GM19395 (cell line): ENCODE results near the gene RAD51C.
"Not testable (repeated sequence)": the region's sequence is repeated elsewhere in the genome, so short reads cannot be mapped to it uniquely, and the experiment has no call there.

Source experiments
- ATAC-seq: cut with Tn5 transposase; IDR thresholded peaks from one replicate; pipeline ENCODE4 v1.9.1; 2021; ENCODE audit warnings: mild to moderate bottlenecking, moderate library complexity; ENCODE audit not compliant: unreplicated experiment

The RAD51C gene

GRCh38 chr17:58680038-58680369, 12.4 kb upstream of the RAD51C start:
- ATAC-seq: no peak

DNA sequence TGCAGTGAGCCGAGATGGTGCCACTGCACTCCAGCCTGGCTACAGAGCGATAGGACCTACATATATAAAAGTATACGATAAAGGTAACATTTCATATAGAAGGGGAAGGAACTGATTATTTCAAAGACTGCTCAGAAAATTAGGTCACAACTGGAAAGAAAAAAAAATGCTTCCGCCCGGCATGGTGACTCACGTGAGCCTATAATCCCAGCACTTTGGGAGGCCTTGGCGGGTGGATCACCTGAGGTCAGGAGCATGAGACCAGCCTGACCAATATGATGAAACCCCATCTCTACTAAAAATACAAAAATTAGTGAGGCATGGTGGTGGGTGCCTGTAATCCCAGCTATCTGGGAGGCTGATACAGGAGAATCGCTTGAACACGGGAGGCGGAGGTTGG, 8.4 kb upstream of the RAD51C start:
- no peak for ATAC-seq

- ATAC-seq: not testable (repeated sequence)
Observed at GRCh38 chr17:58684462-58684861, 7.9 kb upstream of the RAD51C start.

- ATAC-seq: no peak
Observed at GRCh38 chr17:58686980-58687379, 5.4 kb upstream of the RAD51C start.

DNA sequence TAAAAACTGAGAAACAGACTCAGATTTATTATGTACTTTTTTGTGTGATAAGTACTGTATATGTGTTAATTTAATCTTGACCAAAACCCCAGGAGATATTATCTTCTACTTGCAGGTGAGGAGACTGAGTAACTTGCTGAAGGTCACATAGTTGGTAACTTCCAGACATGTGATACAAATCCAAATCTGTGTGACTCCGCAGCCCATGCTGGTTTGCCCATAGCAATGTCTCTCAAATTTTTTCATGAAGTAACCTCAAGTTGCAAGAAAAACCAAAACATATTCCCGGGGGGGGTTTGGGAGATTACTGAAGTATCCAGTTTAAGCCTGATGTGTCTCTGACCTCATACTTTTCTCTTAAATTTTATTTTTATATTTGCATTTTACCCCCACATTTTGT, 3.9 kb upstream of the RAD51C start:
- ATAC-seq: no peak

DNA sequence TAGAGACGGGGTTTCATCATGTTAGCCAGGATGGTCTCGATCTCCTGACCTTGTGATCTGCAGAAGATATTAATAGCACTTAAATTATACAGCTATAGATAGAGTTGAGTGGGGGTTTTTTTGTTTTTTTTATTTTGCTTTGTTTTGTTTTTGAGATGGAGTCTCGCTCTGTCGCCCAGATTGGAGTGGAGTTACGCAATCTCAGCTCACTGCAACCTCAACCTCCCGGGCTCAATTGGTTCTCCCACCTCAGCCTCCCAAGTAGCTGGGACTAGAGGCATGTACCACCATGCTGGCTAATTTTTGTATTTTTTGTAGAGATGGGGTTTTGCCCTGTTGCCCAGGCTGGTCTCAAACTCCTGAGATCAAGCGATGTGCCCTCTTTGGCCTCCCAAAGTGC, 2.4 kb upstream of the RAD51C start:
- ATAC-seq: not testable (repeated sequence)

DNA sequence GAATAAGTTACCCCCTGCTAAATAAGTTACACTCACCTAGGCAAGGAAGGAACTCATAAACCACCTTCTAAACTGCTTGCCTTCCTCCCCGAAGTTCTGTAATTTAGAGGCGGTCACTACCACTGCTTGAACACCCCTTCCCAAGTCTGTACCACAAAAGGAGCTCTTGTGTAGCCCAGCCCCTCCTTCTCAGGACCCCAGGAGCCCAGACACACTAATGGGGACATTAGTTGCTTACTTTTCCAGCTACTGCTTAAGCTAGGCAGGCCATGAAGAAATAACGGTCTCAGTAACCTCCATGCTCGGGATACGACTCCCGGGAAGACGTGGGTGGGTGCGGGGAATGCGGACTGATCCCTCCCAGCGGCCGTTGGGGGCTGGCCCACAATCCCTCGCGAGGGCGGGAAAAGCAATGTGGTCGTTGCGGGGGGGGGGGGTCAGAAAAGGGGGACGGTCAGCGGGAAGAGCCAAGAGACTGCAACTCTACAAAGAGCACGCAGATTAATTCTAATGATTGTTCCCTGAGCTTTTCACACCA, 632 bp upstream of the RAD51C start, which contains the start of gene TEX14:
Gene TEX14, minus strand, starts transcription at position 345 of the 538 bp plus-strand sequence. CDS start 40,044 bp downstream, outside the sequence.
- no peak for ATAC-seq

- no peak for ATAC-seq
Observed at GRCh38 chr17:58693208-58693607, 806 bp downstream of the RAD51C start.

GRCh38 chr17:58693751-58694150, 1.3 kb downstream of the RAD51C start:
- ATAC-seq: no peak

- ATAC-seq: no peak
Observed at GRCh38 chr17:58694302-58694701, 1.9 kb downstream of the RAD51C start.

GRCh38 chr17:58694826-58695225, 2.4 kb downstream of the RAD51C start:
- no peak for ATAC-seq

DNA sequence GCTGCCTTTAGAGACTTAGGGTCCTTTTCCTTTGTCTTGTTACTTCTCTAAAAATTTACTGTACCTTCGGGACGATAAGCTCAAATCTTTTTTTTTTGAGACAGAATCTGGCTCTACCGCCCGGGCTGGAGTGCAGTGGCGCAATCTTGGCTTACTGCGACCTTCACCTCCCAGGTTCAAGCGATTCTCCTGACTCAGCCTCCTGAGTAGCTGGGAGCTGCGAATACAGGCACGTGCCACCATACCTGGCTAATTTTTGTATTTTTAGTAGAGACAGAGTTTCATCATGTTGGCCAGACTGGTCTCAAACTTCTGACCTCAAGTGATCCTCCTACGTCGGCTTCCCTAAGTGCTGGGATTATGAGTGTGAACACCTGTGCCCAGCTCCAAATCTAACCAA, 7.4 kb downstream of the RAD51C start:
- ATAC-seq: no peak

- ATAC-seq: peak; percentile 64
Observed at GRCh38 chr17:58702045-58702476, 9.7 kb downstream of the RAD51C start.

DNA sequence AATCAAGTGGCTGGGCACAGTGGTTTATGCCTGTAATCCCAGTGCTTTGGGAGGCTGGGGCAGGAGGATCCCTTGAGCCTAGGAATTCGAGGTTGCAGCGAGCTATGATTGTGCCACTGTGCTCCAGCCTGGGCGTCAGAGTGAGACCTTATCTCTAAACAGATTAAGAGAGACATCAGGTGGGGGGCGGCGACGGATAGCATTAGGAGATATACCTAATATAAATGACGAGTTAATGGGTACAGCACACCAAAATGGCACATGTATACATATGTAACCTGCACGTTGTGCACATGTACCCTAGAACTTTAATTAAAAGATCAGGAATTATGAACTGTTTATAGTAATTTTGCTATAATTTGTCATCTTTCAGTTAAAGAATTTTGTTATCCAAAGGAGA, 10.3 kb downstream of the RAD51C start:
- no peak for ATAC-seq

GRCh38 chr17:58703137-58703915, 10.9 kb downstream of the RAD51C start:
- ATAC-seq: no peak

- no peak for ATAC-seq
Observed at GRCh38 chr17:58703916-58704286, 11.5 kb downstream of the RAD51C start.

- no peak for ATAC-seq
Observed at GRCh38 chr17:58706351-58707140, 14.1 kb downstream of the RAD51C start.

DNA sequence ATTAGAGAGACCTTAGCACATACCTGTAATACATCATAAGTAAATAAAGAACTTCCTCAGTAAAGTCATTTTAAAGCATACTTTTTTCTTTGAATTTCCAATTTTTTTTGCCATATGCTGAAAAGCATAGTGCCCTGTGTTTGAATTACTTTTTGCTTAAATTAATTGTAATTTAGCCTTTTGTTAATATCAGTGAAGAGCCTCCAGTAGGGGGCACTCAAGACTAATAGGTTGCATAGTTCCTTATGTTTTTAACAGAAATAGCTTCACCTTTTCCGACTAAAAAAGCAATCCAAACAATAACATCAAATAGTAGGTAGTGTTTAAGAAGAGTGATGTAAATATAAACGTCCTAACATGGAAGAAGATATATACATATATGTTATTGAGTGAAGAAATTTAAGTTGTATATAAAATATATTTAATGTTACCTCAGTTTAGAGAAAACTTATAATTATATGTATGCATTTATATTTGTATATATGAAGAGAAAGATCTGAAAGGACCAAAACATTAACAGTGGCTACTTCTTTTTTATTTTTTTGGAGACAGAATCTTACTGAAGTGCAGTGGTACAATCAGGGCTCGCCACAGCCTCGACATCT, 18.6 kb downstream of the RAD51C start:
- no peak for ATAC-seq

GRCh38 chr17:58722274-58722673, 29.9 kb downstream of the RAD51C start:
- no peak for ATAC-seq

DNA sequence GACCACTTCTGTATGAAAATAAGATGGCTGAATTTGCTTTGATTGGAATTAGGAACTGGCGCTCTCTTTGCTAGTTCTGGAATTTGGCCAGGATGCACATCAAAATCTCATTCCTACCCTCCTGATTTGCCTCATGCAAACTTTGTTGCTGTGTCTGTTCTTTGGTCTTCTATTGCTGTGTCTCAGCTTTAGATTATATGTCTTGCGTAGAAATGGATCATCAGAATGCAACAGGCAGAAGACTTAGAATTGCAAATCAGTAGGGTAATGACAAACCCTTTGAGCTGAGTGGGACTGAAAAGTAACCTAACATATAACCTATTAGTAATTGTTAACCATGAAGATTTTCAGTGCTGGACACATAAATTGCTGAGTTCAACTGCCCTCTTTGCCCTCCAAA, 30.3 kb downstream of the RAD51C start:
- ATAC-seq: no peak

DNA sequence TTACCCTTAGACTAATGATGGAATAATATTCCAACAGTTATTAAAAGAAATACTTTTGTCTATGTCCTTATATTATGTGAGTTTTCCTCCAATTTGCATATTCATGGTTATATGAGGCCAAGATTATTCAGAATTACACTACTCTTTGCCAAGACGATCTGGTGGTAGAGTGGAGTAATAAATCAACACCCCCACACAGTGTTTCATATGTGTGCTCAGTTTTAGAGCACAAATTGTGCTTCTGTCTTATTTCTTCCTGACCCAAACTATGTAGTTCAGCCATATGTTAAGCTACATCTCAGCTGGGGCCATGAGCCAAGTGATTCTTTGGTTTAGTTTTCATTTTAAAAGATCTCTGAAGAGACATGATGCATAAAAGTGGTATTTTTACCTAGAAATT, 36.4 kb downstream of the RAD51C start:
- no peak for ATAC-seq

- ATAC-seq: no peak
Observed at GRCh38 chr17:58730937-58731336, 38.5 kb downstream of the RAD51C start.
